Raji (cell line): ENCODE results near the gene CORT.

Experiments
- POLR2A ChIP-seq: IDR thresholded peaks from 2 replicates; pipeline ENCODE4 v1.6.1; 2011; ENCODE audit warnings: low read depth, low read length, control low read depth; ENCODE audit not compliant: insufficient read depth

The CORT gene

GRCh38 chr1:10449751-10450150 lies at the start of gene CORT:
CORT (plus strand) TSS chr1:10450031; CDS start chr1:10450224, 193 bp downstream.
- TF ChIP-seq POLR2A, result no peak

- TF ChIP-seq POLR2A, result no peak
These were observed 48.5 kb upstream of the CORT start for GRCh38 chr1:10401281-10401680.

GRCh38 chr1:10402729-10403274 lies 47.0 kb upstream of the CORT start:
- TF ChIP-seq POLR2A, result no peak

- TF ChIP-seq POLR2A, result no peak
These were observed 42.6 kb upstream of the CORT start for GRCh38 chr1:10407201-10407600.

- no peak for TF ChIP-seq POLR2A
These were observed 34.5 kb upstream of the CORT start for GRCh38 chr1:10415211-10415930.

GRCh38 chr1:10419351-10419750 lies 30.5 kb upstream of the CORT start:
- no peak for TF ChIP-seq POLR2A

- TF ChIP-seq POLR2A, result no peak
These were observed 28.2 kb upstream of the CORT start for GRCh38 chr1:10421637-10422036.

- no peak for TF ChIP-seq POLR2A
These were observed 25.8 kb upstream of the CORT start for GRCh38 chr1:10424034-10424433.

- TF ChIP-seq POLR2A, result no peak
These were observed 25.2 kb upstream of the CORT start for GRCh38 chr1:10424651-10425050.

- no peak for TF ChIP-seq POLR2A
These were observed 20.8 kb upstream of the CORT start for GRCh38 chr1:10428984-10429383.

GRCh38 chr1:10429868-10430215 lies 20.0 kb upstream of the CORT start:
- TF ChIP-seq POLR2A, result no peak

GRCh38 chr1:10430216-10431069 lies 19.4 kb upstream of the CORT start, which contains the start of gene CENPS:
CENPS (plus strand) TSS chr1:10430433; CDS start chr1:10430518, 85 bp downstream.
- TF ChIP-seq POLR2A, result peak; percentile 88

- TF ChIP-seq POLR2A, result no peak
These were observed 18.6 kb upstream of the CORT start for GRCh38 chr1:10431070-10431730.

- TF ChIP-seq POLR2A, result no peak
These were observed 16.7 kb upstream of the CORT start for GRCh38 chr1:10432910-10433700.

- TF ChIP-seq POLR2A, result no peak
These were observed 16.0 kb upstream of the CORT start for GRCh38 chr1:10433790-10434189.
